H1 (cell line): Measurements from ENCODE around the gene BDKRB1. TPM values are rescaled to one million over a fixed set of nuclear protein-coding genes. Genes with fewer than 3 reads are reported as not detected.

Source experiments
- CTCF ChIA-PET: fragments of 300-600 bp; sonication (Branson Sonifier 250); formaldehyde crosslinking; loops from one replicate; lab custom pipeline; 2021; ENCODE audit not compliant: partially characterized antibody; lab: Charles Lee
- POLR2A ChIA-PET: fragments of 300-600 bp; sonication (Branson Sonifier 250); formaldehyde crosslinking; loops from one replicate; lab custom pipeline; 2021; ENCODE audit warnings: inconsistent platforms; ENCODE audit not compliant: partially characterized antibody; lab: Charles Lee
- DNase-seq, 2 experiments: peaks; one replicate each; pipeline versions ENCODE4 v3.0.0 to v3.0.0-alpha.2; 2010 to 2022; ENCODE audit warnings: low spot score in 2 of 2, low read depth in 1 of 2, mixed read lengths in 1 of 2
- FAIRE-seq: peaks from 2 replicates; lab custom pipeline; 2011; peaks lifted over from hg19 to GRCh38; lab: Jason Lieb, UNC
- H2AFZ ChIP-seq: 2 replicates; pipeline ENCODE4 v1.8.1; 2012; ENCODE audit warnings: low read length, inconsistent platforms
- H2AK5ac ChIP-seq: 2 replicates; pipeline ENCODE4 v1.6.1; 2013; ENCODE audit warnings: low read depth, low read length
- H2BK120ac ChIP-seq: replicated peaks from 2 replicates; pipeline ENCODE3; 2013; ENCODE audit warnings: low read depth, low read length, inconsistent platforms
- H2BK12ac ChIP-seq: 2 replicates; pipeline ENCODE4 v1.6.1; 2013; ENCODE audit warnings: low read depth, low read length
- H2BK15ac ChIP-seq: 2 replicates; pipeline ENCODE4 v1.6.1; 2013; ENCODE audit warnings: low read length
- H2BK20ac ChIP-seq: 2 replicates; pipeline ENCODE4 v1.6.1; 2013; ENCODE audit warnings: low read length
- H2BK5ac ChIP-seq: 2 replicates; pipeline ENCODE4 v1.6.1; 2013; ENCODE audit warnings: low read depth, low read length
- H3K14ac ChIP-seq: 2 replicates; pipeline ENCODE4 v1.6.1; 2013; ENCODE audit warnings: inconsistent platforms; ENCODE audit not compliant: insufficient read length
- H3K18ac ChIP-seq: 2 replicates; pipeline ENCODE4 v1.6.1; 2013; ENCODE audit warnings: low read length; ENCODE audit errors: extremely low read depth
- H3K23ac ChIP-seq: 2 replicates; pipeline ENCODE4 v1.6.1; 2013; ENCODE audit warnings: inconsistent platforms; ENCODE audit not compliant: insufficient read length
- H3K23me2 ChIP-seq: 2 replicates; pipeline ENCODE4 v1.6.1; 2013; ENCODE audit warnings: low read depth, low read length
- H3K27ac ChIP-seq: 2 replicates; pipeline ENCODE4 v1.6.1; 2011; ENCODE audit warnings: low read depth, low read length, inconsistent platforms
- H3K27me3 ChIP-seq, 4 experiments: replicated peaks in 1 of 4; 1 replicate in 1 of 4; 2 replicates in 3 of 4; pipeline versions ENCODE4 v1.6.1 to v1.8.1; 2011 to 2013; ENCODE audit warnings: low read length in 3 of 4, mild to moderate bottlenecking in 3 of 4, inconsistent platforms in 2 of 4, mixed read lengths in 2 of 4, moderate library complexity in 1 of 4; ENCODE audit not compliant: control insufficient read depth in 3 of 4, insufficient read depth in 3 of 4; ENCODE audit errors: extremely low read depth in 1 of 4
- H3K36me3 ChIP-seq, 4 experiments: 2 replicates each; pipeline versions ENCODE4 v1.6.1 to v1.8.1; 2011 to 2013; ENCODE audit warnings: mild to moderate bottlenecking in 4 of 4, low read length in 3 of 4, moderate library complexity in 2 of 4, control low read depth in 1 of 4, inconsistent platforms in 1 of 4; ENCODE audit not compliant: insufficient read depth in 4 of 4, control insufficient read depth in 2 of 4
- H3K4ac ChIP-seq: replicated peaks from 2 replicates; pipeline ENCODE3; 2013; ENCODE audit warnings: low read length, low read depth, mixed read lengths, inconsistent platforms; ENCODE audit not compliant: insufficient read length
- H3K4me1 ChIP-seq, 4 experiments: replicated peaks in 1 of 4; 1 replicate in 1 of 4; 2 replicates in 3 of 4; pipeline versions ENCODE4 v1.6.1 to v1.8.1; 2011 to 2013; ENCODE audit warnings: low read length in 3 of 4, inconsistent platforms in 2 of 4, mixed read lengths in 1 of 4; ENCODE audit not compliant: insufficient read depth in 4 of 4, control insufficient read depth in 3 of 4
- H3K4me2 ChIP-seq, 2 experiments: 2 replicates each; pipeline versions ENCODE4 v1.6.1 to v1.8.1; 2011 to 2013; ENCODE audit warnings: low read depth in 2 of 2, low read length in 2 of 2, control low read depth in 1 of 2, inconsistent platforms in 1 of 2, mild to moderate bottlenecking in 1 of 2; ENCODE audit not compliant: insufficient read depth in 1 of 2
- H3K4me3 ChIP-seq, 4 experiments: fragments of 200-600, 300-600 bp in 1 of 4; sonication (generic), shearing (Covaris generic), sonication (Bioruptor Twin) in 1 of 4; 2 replicates each; pipeline versions ENCODE4 v1.5.1 to v1.8.1; 2011 to 2016; ENCODE audit warnings: low read length in 4 of 4, low read depth in 3 of 4, control low read depth in 2 of 4, inconsistent platforms in 2 of 4, mild to moderate bottlenecking in 2 of 4, mixed read lengths in 1 of 4, moderate library complexity in 1 of 4; ENCODE audit not compliant: insufficient read depth in 2 of 4; ENCODE audit errors: extremely low read depth in 1 of 4
- H3K56ac ChIP-seq: replicated peaks from 2 replicates; pipeline ENCODE3; 2013; ENCODE audit warnings: low read depth, mild to moderate bottlenecking, mixed read lengths, low read length, inconsistent platforms; ENCODE audit not compliant: insufficient read length
- H3K79me1 ChIP-seq: 2 replicates; pipeline ENCODE4 v1.6.1; 2013; ENCODE audit warnings: low read depth, low read length, control low read depth
- H3K79me2 ChIP-seq, 2 experiments: 2 replicates each; pipeline versions ENCODE4 v1.6.1 to v1.8.1; 2012 to 2013; ENCODE audit warnings: low read length in 2 of 2, mild to moderate bottlenecking in 2 of 2, inconsistent platforms in 1 of 2; ENCODE audit not compliant: insufficient read depth in 2 of 2, control insufficient read depth in 1 of 2
- H3K9ac ChIP-seq, 4 experiments: replicated peaks in 1 of 4; 1 replicate in 1 of 4; 2 replicates in 3 of 4; pipeline versions ENCODE4 v1.6.1 to v1.8.1; 2011 to 2013; ENCODE audit warnings: low read depth in 3 of 4, low read length in 3 of 4, control low read depth in 2 of 4, mild to moderate bottlenecking in 2 of 4, moderate library complexity in 2 of 4, inconsistent platforms in 1 of 4; ENCODE audit errors: extremely low read depth in 1 of 4
- H3K9me3 ChIP-seq, 2 experiments: 2 replicates each; pipeline versions ENCODE4 v1.6.1 to v1.8.1; 2012 to 2013; ENCODE audit warnings: mild to moderate bottlenecking in 2 of 2, moderate library complexity in 2 of 2, control low read depth in 1 of 2, inconsistent platforms in 1 of 2, low read depth in 1 of 2, low read length in 1 of 2, mixed read lengths in 1 of 2; ENCODE audit not compliant: insufficient read depth in 2 of 2
- H4K20me1 ChIP-seq, 2 experiments: replicated peaks in 1 of 2; 2 replicates each; pipeline versions ENCODE3 to v1.8.1; 2011 to 2013; ENCODE audit warnings: inconsistent platforms in 2 of 2, low read length in 2 of 2, mild to moderate bottlenecking in 1 of 2; ENCODE audit not compliant: insufficient read depth in 2 of 2, control insufficient read depth in 1 of 2
- H4K5ac ChIP-seq: 2 replicates; pipeline ENCODE4 v1.6.1; 2013; ENCODE audit warnings: low read length, low read depth, mixed read lengths, inconsistent platforms; ENCODE audit not compliant: insufficient read length
- H4K8ac ChIP-seq: 2 replicates; pipeline ENCODE4 v1.8.0; 2013; ENCODE audit warnings: mild to moderate bottlenecking, moderate library complexity, low read length, inconsistent platforms; ENCODE audit not compliant: insufficient read depth; ENCODE audit errors: extremely low read depth
- H4K91ac ChIP-seq: replicated peaks from 2 replicates; pipeline ENCODE3; 2013; ENCODE audit warnings: low read length, mixed read lengths, inconsistent platforms; ENCODE audit not compliant: insufficient read length
- CHD2 ChIP-seq: IDR thresholded peaks from 2 replicates; pipeline ENCODE4 v1.6.1; 2012; ENCODE audit warnings: low read length, improper control_type of control experiment
- KDM5A ChIP-seq: fragments of 200-600 bp; IDR thresholded peaks from 2 replicates; pipeline ENCODE4 v1.7.1; 2012; ENCODE audit warnings: mild to moderate bottlenecking, low read length, inconsistent platforms, mixed read lengths
- MAFK ChIP-seq: IDR thresholded peaks from 2 replicates; pipeline ENCODE4 v1.6.1; 2012; ENCODE audit warnings: low read depth, mild to moderate bottlenecking, improper control_type of control experiment, low read length
- WGBS, 2 experiments: shearing (Covaris generic) in 1 of 2; methylation state at CpG; one replicate each; pipeline versions ENCODE4 v1.1.6 to v1.1.7; 2013 to 2015; ENCODE audit warnings: low lambda C conversion rate in 2 of 2, mixed read lengths in 2 of 2, inconsistent platforms in 1 of 2, low coverage in 1 of 2, missing lambda C conversion rate in 1 of 2; ENCODE audit not compliant: insufficient replicate concordance in 2 of 2, insufficient coverage in 1 of 2, insufficient read length in 1 of 2; ENCODE audit errors: extremely low coverage in 1 of 2, missing lambda C conversion rate in 1 of 2; 5-methylcytosine and 5-hydroxymethylcytosine counted together
- polyA plus RNA-seq, 7 experiments: library from polyadenylated mRNA; depleted of rRNA in 3 of 7; stranded (reverse) in 5 of 7; unstranded in 2 of 7; fragments of >200 nt in 5 of 7; fragments of 200-250 nt in 2 of 7; gene quantifications; 1 replicate in 5 of 7; 2 replicates in 1 of 7; 4 replicates in 1 of 7; pipeline versions ENCODE4 v1.2.1 to v1.2.3, GENCODE V29; 2011 to 2013; ENCODE audit warnings: missing spikeins in 2 of 7, mixed read lengths in 2 of 7
- total RNA-seq: library from RNA; stranded (reverse); fragmentation: NEBNext Ultra II Directional; extraction: Animal tissue kit (Norgen Biotek cat#: 25700); gene quantifications from 2 replicates; pipeline ENCODE4 v1.2.1, GENCODE V29; 2021

Gene BDKRB1
- total and polyA plus RNA-seq, 2 of the 8 experiments (the other 6 are each of a cell fraction or from before 2014, with no cell fraction given) = 0.27 TPM; not detected in 1

- no peaks in the 10 kb centered on the region for H4K20me1 ChIP-seq
- ChIA-PET POLR2A (no interaction called here), CTCF (interaction anchor here (0.7 to 3.2 kb wide), 5 partner anchors 10 to 189 kb away, joined by 3 to 18 read pairs (median 7); no protein-coding TSS in a partner anchor)
- no peak overlapping the region for H3K56ac ChIP-seq
- no peaks in the 10 kb centered on the region for H3K27me3 ChIP-seq
- H3K36me3 ChIP-seq = peaks cover 2 to 22% (median 10%) of the 10 kb centered on the region in 4 experiments; a peak in 6 of 8 replicates
- H3K4me2 ChIP-seq = no peak overlapping the region
- no peak for FAIRE-seq
- H3K9me3 ChIP-seq = no peaks in the 10 kb centered on the region
- H3K23ac ChIP-seq = no peak overlapping the region
- H3K23me2 ChIP-seq = no peaks in the 10 kb centered on the region; the same call in 1 of the 2 replicates
- no peak overlapping the region for H2BK12ac ChIP-seq
- no peak overlapping the region for H3K4me3 ChIP-seq
- no peak overlapping the region for H2BK5ac ChIP-seq
- no peak overlapping the region for H3K14ac ChIP-seq
- H2AFZ ChIP-seq = no peak overlapping the region
- no peak overlapping the region for H2BK20ac ChIP-seq
- H4K5ac ChIP-seq = no peak overlapping the region
- no peaks in the 10 kb centered on the region for H3K79me1 ChIP-seq
- H2BK15ac ChIP-seq = no peak overlapping the region
- H3K27ac ChIP-seq = no peak overlapping the region
- no peak overlapping the region for H2BK120ac ChIP-seq
- no peak overlapping the region for H4K8ac ChIP-seq
- 81% methylated on average over 1 of the region's 1 CpG; no CpG with 5 or more reads in 1 of the 2 experiments for WGBS, 2 experiments
- H3K4ac ChIP-seq = no peak overlapping the region
- no peaks in the 10 kb centered on the region for H3K4me1 ChIP-seq
- H4K91ac ChIP-seq = no peak overlapping the region
- no peak for TF ChIP-seq KDM5A
- no peak for TF ChIP-seq MAFK
- TF ChIP-seq CHD2 = no peak
- TF ChIP-seq, all 59 proteins: peak for 0
- Histone ChIP-seq H3K79me2 (no peaks in the 10 kb centered on the region), H3K9ac (no peak overlapping the region), H3K18ac (no peak overlapping the region), H2AK5ac (no peak overlapping the region)
- DNase-seq = no peak
Observed at GRCh38 chr14:96286251-96286650, 30.2 kb downstream of the BDKRB1 start.
